Measurements from ENCODE around the gene TOX3.

DNA sequence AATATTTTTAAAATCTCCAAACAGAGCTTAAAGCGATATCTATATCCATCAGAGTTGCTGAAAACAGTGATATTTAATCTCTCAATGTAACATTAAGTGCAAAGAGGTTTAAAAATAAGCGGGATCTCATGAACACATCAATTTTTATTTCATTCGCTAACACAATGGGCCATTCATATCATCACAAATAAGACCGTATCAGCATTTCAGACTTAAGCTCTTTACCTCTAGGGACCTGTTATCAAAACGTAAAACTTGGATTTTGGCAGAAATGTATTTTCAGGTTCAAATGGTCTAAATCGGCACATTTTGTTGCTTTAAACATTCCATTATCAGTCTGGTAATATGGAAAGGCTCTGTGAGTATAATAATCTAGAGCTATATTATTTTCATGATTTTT is 77.9 kb downstream of the TOX3 start:
- TF ChIP-seq SP1 (IDR thresholded peaks at IDR 0.05; ENCODE audit: low read depth, low read length) (no peak), TCF12 (IDR thresholded peaks at IDR 0.05; ENCODE audit: low read depth, low read length) (no peak), CHD1 (IDR thresholded peaks at IDR 0.05; ENCODE audit: low read depth, low read length) (no peak), CEBPB (IDR thresholded peaks at IDR 0.05; ENCODE audit: borderline replicate concordance in 1 of 2, low read depth in 2 of 2, low read length in 2 of 2) (no peak), NFYA (IDR thresholded peaks at IDR 0.05; ENCODE audit: borderline replicate concordance, low read depth, low read length) (no peak), ZSCAN29 (IDR thresholded peaks at IDR 0.05) (no peak)
- TF ChIP-seq, protein P1, sequence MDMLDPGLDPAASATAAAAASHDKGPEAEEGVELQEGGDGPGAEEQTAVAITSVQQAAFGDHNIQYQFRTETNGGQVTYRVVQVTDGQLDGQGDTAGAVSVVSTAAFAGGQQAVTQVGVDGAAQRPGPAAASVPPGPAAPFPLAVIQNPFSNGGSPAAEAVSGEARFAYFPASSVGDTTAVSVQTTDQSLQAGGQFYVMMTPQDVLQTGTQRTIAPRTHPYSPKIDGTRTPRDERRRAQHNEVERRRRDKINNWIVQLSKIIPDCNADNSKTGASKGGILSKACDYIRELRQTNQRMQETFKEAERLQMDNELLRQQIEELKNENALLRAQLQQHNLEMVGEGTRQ (IDR thresholded peaks at IDR 0.05; ENCODE audit: borderline replicate concordance, low read depth, low read length), result no peak
- TF ChIP-seq, protein P2, sequence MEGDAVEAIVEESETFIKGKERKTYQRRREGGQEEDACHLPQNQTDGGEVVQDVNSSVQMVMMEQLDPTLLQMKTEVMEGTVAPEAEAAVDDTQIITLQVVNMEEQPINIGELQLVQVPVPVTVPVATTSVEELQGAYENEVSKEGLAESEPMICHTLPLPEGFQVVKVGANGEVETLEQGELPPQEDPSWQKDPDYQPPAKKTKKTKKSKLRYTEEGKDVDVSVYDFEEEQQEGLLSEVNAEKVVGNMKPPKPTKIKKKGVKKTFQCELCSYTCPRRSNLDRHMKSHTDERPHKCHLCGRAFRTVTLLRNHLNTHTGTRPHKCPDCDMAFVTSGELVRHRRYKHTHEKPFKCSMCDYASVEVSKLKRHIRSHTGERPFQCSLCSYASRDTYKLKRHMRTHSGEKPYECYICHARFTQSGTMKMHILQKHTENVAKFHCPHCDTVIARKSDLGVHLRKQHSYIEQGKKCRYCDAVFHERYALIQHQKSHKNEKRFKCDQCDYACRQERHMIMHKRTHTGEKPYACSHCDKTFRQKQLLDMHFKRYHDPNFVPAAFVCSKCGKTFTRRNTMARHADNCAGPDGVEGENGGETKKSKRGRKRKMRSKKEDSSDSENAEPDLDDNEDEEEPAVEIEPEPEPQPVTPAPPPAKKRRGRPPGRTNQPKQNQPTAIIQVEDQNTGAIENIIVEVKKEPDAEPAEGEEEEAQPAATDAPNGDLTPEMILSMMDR (IDR thresholded peaks at IDR 0.05 in 2 of 3, conservative IDR thresholded peaks at IDR 0.05 in 1 of 3; ENCODE audit: control insufficient read depth in 2 of 3, extremely low read depth in 1 of 3, insufficient read depth in 1 of 3, low read depth in 3 of 3, low read length in 3 of 3), result no peak
